ENCODE measurements around the gene NECTIN1.

The NECTIN1 gene

DNA sequence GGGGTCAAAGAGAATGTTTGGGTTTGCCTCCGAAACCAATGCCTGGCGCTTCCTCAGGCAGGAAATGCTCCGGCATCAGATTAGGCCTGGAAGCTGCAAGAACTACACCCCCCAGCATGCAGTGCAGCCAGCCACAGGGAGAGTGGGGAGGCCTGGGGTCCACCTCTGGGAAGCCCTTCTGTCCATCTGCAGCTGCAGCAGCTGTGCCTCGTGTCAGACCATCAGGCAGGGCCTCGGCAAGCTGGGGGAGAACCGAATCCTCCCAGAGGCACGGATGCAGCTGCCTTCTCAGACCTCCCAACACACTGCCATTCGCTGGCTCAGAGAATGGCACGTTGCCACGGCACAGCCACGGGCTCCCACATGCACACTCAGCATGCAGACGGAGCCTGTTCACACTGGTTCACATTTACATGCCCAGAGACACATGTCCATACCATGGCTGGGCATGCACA is 57.4 kb downstream of the NECTIN1 start:
- DNase-seq (ENCODE audit: low spot score) = no peak

DNA sequence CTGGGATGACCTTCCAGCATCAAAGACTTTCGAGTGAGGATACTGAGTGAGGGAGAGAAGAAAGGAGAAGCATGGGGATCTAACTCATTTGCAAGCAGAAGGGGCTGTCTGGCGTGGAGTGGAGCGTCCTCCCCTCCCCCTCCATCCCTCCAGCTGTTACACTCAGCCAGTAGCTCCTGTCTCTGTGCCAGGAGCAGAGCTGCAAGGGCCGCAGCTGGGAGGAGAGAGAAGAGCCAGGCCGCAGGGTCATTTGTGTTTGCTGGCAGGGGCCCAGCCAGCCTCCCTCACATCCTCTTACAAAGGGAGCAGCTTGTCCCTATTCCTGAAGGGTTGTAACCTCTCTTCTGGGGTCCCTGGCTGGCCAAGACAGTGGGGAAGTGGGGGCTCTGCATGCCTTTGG is 57.9 kb downstream of the NECTIN1 start:
- DNase-seq (ENCODE audit: low spot score) = no peak

DNA sequence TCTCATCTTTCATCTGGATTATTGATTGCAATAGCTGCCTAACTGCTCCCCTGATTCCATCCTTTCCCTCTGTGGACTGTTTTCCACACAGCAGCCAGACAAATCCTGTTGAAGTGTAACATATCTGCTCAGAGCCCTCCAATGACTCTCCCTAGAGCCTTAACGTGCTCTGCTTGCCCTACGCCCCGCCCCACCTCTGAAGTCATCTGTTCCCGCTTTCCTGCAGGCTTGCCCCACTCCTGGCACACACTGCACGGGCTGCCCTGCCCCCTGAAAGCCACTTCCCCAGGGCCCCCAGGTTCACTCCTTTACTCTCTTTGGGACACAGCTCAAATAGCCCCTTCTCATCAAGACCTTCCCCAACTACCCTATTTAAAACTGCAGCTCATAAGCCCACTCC is 59.5 kb downstream of the NECTIN1 start:
- no peak for DNase-seq (ENCODE audit: low spot score)

DNA sequence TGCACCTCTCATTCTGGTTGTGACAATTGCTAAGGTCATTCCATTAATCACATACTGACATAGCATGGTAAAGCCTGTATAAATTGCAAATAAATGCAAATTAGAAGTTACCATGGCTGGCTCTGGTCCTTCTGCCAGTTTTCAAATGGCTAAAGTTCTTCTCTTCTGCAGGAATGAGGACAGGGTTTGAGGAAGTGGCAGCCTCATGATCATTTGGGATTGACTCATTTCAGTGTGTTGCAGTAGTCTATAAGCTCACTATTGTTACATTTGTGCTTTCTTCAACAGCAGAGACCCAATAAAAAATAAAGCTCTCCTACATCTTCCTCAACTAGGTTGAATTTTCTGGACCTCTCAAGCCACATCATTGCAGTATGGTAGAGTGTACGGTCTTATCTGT is 60.3 kb downstream of the NECTIN1 start:
- DNase-seq (ENCODE audit: low spot score) = no peak

DNA sequence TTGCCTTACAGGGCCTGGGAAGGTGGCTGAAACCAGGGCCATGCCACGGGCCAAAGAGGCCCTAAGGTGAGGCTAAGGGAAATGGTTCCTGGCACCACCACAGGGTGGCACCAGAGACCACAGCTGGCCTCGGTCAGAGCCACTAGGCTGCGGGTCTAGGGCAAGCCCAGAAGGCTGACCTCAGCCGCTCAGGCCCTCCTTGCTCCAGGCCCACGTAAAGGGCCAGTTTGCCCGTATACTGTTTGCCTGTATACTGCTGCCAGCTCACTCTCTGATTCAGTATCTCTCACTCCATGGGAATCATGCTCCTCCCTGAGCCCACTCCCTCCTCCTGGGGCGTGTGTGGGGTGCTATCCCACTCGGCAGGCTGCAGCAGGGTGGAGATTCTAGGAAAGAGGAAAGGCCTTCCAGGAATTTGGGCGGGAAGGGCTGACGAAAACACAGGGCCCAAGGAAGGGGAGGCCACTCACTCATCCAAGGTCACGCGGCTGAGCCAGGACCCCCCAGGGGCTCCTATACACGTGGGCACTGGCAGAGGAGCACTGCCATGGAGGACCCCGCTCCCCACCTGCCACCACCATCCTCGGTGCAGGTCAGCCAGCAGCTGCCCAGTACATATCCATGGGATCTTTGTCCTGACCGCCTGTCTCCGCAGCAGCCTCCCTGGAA is 62.4 kb downstream of the NECTIN1 start:
- peak; percentile 53 for DNase-seq (ENCODE audit: low spot score)

DNA sequence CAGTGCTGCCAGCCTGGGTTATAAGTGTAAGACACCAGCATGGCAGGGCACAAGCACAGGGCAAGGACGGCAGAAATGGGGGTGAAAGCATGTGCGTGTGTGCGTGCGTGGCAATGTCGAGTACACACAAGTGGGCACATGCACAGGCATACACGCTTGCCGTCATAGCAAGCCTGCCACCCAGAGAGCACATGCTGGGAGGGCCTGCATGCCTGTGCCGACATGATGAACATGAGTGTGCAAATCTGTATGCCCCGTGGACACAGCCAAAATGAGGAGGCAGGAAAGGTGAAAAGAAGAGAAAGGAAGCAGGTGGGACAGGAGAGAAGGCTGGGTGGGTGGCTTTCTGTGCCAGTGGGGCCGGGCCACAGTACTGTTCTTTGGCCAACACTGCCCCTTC is 62.9 kb downstream of the NECTIN1 start:
- no peak for DNase-seq (ENCODE audit: low spot score)

DNA sequence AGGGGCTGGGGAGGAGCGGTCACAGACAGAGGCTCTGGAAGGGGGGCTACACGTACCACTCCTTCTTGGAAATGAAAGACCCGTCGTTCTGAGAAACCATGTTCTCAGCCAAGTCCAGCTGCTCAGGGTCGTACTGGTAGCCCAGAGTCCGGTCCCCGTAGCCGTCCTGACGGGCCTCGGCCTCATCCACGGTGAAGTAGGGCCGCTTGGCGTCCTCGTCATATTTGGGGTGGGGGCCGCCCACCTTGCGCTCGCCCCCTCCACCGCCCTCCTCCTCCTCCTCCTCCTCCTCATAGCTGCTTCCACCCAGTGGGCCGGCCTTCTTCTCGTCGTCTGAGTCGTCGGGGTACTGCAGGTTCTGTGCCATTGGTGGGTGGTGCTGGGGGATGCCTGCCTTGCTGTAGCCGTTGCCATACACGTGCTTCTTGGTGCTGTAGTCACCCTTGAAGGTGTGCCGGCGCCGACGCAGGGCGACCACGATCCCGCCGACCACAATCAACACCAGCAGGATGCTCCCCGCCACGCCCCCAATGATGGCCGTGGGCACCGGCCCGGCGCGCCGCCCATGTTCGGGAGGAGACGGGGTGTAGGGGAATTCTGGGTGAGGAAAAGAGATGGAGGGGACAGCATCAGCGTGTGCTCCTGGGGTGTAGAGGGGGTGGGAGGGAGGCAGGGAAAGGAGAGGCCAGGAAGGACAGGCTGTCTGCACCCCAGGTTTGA is 64.1 kb downstream of the NECTIN1 start:
- no peak for DNase-seq (ENCODE audit: low spot score)

DNA sequence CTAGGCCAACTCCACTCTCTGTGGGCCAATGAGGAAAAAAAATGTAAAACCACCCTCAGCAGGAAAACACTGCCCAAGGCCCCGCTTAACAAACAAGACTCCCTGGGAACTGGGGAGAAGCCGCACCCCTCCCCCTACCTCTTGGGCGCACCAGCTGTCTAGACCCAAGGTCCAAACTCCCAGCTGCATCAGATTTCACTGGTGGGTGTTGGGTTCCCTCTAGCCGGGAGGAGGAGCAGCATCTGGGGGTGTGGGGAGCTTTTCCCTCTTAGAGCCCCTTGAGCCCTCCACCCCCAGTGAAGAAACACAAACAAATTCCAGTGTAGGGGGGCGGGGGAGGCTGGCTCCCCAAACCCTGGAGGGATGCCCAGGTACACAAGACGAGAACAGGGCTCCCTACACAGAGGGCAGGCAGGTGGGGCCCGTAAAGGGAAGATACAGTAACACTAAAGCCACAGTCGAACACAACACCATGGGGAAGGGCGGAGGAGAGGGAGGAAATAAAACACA is 64.9 kb downstream of the NECTIN1 start:
- no peak for DNase-seq (ENCODE audit: low spot score)

DNA sequence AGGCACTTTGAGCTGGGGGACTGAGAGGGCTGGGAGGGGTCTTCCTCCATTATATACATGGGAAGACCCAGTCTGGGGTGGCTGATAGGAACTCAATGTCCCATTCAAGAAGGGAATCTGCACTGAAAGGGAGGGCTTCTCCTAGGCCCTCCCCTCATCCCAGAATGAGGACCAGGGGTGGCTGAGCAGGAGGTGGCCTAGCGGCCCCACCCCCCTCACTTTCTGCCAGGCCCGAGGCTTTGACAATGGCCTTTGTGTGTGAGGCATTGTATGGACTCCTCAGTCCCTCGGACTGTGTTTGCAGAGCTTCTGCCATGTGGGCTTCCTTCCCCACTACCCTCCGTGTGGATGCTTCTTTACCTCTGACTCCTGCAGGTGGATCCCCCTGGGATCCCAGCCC is 65.7 kb downstream of the NECTIN1 start:
- DNase-seq (ENCODE audit: low spot score) = no peak

DNA sequence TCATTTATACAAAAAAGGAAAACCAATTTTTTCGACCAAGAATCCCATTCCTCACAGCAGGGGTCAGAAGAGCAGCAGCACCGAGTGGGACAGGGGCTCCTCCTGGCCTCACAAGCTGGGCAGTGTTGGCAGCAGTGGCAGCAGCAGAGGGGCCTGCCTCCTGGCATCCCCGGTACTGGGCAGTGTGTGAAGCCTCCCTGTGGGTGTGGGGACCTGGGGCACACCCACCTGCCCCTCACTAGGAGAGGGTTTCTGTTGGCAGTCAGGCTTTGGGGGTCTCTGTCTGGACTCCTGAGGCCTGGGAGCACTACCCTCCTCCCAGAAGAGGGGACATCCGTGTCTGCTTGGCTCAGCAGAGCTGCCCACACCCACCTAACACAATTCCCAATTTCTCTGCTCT is 67.8 kb downstream of the NECTIN1 start:
- no peak for DNase-seq (ENCODE audit: low spot score)

DNA sequence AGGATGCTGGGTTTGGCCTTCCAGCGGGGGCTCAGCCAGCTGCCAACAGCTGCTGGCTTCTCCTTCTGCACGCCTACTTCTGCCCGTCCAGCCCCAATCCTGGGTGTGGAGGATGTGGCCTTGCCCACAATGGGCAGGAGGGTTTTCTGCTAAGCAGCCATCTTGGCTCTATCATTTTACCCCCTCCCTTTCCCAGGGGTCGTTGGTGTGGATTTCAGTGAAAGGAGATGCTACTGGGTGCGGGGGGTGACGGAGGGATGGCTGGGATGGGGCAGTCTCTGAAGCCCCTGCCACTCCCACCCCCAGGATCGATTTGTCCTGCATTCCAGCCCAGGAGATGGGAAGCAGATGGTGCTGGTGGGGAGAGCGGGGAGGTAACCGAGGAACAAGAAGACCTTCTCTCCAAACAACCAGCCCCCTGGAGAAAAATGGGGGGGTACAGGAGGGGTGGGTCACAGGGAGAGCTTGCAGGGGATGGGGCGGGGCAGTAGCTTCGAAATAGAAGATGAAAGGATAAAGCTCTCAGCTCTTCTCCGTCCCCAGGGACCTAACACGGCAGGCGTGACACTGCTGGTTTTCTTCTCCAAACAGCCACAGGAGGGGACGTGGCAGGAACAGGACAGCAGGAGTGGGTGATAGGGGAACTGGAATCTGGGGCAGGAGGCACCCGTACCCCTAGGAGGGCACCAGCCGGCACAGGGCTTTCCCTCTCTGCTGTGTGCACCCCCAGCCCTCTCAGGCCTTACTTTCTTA is 68.9 kb downstream of the NECTIN1 start:
- DNase-seq (ENCODE audit: low spot score) = no peak

DNA sequence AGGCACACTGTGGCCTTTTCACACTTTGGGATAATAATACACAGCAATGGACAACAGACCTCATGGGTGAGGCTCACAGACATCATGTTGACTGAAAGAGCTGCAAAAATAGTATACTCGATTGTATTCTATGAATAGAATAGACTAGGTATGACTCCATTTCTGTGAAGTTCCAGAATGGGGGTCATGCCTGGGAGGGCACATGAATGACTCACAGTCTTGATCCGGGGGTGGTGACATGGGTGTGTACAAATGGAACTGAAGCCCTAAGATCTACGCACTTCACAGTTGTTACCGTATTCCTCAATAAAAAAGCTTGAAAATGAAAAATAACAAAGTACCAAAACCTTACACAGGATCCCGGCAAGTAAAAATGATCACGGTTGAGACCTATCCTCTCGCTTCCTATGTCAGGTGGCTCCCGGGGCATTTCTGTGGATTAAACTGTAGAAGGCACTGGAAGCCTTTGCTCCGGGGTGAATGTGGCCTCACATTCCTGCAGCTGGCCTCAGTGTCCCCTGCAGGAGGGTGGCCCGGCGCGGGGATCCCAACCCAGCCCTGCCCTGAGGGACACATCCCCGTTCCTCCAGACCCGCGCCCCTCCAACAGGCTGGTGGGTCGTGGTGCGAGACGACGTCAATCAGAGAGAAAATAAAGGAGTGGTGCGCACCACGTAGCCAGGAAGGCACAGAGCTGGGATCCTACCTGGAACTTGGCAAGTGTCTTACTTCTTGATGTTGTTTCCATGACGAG is 75.9 kb downstream of the NECTIN1 start:
- DNase-seq (ENCODE audit: low spot score) = no peak

DNA sequence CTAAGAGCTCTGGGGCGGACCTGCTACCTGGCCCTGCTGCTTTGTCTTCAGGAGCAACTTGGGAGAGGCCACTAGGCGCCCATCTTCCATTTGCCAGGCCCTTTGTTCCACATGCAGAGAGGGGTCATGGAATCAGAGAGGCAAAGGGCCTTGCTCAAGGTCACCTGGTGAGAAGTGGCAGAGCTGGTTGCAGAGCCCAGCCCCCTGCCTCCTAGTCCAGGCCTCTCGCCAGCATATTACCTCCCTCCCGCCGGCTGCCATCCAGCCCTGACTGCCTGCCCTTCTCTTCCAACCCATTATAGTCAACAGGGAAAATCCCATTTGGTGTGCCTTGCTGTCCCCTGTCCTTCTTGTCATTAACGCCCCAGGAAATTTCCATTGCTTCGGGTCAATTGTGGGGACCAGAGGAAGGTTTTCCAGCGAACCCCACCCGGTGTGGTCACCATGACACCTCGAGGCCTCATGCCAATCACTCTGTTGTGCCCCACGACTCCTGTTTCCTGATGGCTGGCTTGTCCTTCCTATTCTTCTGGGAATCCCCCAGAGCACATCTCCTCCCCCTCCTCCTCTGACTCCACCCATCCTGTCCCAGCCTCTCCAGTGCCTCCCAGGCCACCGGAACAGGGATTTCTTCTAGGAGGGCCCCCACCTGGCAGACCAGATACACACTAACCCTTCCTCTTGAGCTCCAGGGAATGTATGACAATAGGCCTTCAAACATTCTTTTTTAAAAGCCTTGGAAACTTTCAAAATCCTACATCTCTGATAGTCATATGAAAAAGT is 77.0 kb downstream of the NECTIN1 start:
- no peak for DNase-seq (ENCODE audit: low spot score)

DNA sequence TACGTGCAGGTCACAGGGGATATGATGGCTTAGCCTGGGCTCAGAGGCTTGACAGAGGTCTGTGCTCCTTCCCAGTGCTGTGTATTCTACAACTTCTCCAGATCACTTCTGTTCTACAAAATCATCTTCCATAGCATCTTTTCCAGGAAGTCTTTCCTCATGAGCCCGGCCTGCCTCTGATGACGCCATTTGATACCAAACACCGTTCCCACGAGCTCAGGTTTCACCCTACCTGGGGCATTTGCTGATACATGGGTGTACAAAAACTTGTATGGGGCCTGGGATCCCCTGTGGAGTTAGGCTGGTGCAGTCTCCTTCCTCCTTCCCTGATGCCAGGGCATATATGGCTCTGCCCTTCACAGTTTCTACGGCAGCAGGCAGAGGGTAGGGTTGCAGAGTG is 78.7 kb downstream of the NECTIN1 start:
- DNase-seq (ENCODE audit: low spot score) = no peak

DNA sequence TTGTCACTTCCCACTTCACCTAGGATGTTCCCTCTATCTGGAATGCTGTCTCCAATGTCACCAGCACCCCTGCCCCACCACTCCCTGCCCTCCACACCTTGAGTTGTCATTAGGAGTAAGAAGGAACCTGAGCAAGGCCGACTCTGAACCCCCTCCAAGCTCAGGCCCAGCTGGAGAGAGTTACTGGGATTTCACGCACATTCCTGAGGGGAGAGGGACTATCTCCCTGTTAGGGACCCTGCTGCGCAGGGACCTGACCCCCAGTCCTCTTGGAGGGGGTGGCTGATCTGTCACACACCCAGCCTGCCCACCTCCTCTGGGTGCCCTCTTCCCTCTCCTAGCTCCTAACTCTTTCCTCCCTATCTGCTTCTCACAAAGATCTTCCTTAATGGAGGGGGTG is 81.7 kb downstream of the NECTIN1 start:
- DNase-seq (ENCODE audit: low spot score) = no peak

DNA sequence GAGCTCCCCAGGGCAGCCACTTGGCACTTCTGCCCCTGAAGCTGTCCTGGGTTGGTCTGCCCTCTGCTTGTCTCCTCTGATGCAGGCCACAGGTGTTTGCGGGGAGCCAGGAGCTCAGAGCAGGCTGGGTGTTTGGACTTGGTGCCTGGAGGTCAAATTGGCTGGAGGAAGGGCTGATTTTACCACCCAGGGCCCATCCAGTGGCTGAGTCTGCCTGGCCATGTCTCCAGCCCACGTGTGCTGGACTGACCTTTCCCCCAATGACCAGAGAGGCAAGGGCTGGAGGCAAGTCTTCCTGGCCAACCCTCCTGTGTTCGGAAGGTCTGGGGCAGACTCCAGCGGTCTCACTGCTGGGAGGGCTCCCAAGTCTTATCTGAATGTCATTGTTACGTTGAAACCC is 84.0 kb downstream of the NECTIN1 start:
- DNase-seq (ENCODE audit: low spot score) = no peak

DNA sequence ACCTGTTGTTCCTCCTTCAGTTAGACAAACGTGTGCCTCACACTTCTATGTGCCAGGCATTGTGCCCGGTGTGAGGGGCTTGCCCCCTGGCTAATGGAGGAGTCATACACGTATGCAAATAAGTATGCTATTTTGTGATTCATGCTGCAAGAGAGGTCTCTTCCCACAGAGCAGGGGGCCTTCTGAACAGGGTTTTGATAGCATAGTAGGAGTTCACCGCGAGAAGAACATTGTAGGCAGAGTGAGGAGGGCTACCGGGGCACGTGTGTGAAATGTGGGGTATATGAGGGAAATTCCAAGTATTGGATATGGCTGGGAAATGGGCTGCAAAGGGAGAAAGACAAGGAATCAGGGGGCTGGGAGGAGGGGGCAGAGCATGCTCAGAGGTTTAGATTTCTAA is 84.5 kb downstream of the NECTIN1 start:
- no peak for DNase-seq (ENCODE audit: low spot score)

DNA sequence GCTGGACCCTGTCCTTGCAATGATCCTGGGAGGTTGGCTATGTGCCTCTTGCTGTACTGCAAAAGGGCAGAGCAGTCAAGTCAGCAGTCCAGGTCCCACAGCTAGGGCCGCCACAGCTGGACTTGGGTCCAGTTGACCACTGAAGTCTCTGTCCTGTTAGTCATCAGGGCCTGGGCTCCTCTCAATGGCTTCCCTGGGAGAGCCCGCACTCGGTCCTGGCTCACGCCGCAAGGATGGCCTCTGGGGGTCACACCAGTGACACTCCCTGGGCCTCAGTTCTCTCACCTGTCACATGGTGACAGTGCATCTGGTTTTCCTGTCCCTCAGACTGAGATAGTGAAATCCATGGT is 85.1 kb downstream of the NECTIN1 start:
- no peak for DNase-seq (ENCODE audit: low spot score)

DNA sequence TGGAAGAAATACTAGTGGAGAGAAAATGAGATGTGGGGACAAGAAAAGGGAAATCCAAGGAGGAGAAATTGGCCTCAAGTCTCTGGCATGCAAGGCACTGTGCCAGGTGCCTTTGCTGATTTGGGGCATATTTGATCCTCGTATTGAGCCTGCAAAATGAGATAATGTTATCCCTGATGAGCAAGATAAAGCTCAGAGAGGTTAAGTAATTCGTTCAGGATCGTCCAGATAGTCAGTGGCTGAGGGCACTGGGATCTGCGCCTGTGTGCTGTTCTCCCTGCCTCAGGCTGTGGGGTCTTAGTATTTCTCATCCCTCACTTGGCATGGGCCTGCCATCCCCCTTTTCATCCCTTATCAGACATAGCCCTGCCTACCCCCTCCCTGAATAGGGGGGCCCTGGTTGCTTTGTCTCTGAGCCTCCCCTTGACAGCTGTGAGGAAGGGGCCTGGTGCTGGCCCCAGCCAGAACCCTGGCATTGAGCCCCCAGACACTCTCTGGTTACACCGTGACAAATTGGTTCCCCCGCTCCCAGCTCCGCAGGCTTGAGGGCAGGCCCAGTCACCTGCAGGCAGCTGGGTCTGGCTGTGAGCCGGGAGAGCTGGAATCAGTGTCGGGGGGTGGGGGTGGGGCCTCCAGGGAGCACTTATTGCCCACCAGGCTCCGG is 85.7 kb downstream of the NECTIN1 start:
- no peak for DNase-seq (ENCODE audit: low spot score)

DNA sequence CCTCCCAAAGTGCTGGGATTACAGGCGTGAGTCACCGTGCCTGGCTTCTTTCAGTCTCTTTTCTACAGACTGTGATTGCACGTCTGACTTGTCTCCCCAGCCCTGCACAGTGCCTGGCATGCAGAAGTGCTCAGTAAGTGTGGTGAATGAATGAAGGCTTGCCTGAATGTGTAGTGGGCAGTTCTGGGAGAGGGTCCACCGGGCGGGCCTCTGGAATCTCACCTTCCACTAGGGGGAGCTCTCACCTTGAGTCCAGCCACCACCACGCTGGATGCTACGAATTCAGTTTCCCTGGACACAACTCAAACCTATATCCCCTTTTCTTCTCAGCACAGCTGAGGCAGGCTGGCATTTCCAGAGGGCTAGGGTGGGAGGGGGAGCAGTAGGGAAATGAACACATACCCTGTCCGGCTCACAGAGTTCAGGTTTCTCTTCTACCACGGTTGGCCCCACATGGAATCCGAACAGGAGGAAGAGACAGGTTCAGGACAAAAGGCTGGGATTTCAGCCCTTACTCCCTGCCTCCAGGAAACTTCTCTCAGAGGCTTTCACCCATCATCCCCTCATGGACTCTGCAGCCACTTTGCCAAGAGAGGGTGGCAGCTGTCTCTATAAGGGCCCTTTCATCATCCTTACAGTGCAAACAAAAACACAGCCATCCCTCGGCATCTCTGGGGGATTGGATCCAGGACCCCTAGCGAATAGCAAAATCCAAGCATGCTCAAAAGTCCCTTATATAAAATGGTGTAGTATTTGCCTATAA is 86.8 kb downstream of the NECTIN1 start:
- DNase-seq (ENCODE audit: low spot score) = no peak
